Left ventricle myocardium superior (tissue), 1 donor: ENCODE data around the gene SYNE2. TPM values are rescaled to one million over a fixed set of nuclear protein-coding genes. Genes with fewer than 3 reads are reported as not detected.

Experiments
- ATAC-seq: fragments of 200-7000 bp; cut with Tn5 transposase; one replicate; pipeline ENCODE4 v1.9.1; 2020; ENCODE audit warnings: mild to moderate bottlenecking, moderate library complexity
- DNase-seq: peaks from one replicate; pipeline ENCODE4 v3.0.0-alpha.2; 2020
- intact Hi-C: fragments of 100-400 bp; cut with micrococcal nuclease; formaldehyde crosslinking; loops from one replicate; pipeline ENCODE4 v1.11.0; 2022
- total RNA-seq: library from RNA; stranded (reverse); fragmentation: NEBNext Ultra II Directional; extraction: Animal tissue kit (Norgen Biotek cat#: 25700); gene quantifications from one replicate; pipeline ENCODE4 v1.2.1, GENCODE V29; 2021
- donor health status: DM: no; HTN: yes; CAD: no; lungs with severe emphysema.

The SYNE2 gene
- total RNA-seq, 1 donor from 2014 or later: 259 TPM

- DNase-seq (no peak), ATAC-seq (no peak)
- intact Hi-C loops: no loop called here
Measured at GRCh38 chr14:64215978-64216377, 363.2 kb downstream of the SYNE2 start.

GRCh38 chr14:64217308-64217707 lies 364.5 kb downstream of the SYNE2 start:
- intact Hi-C loops: no loop called here
- ATAC-seq (peak; percentile 16), DNase-seq (no peak)

GRCh38 chr14:64217834-64218233 lies 365.0 kb downstream of the SYNE2 start:
- no peak for ATAC-seq

GRCh38 chr14:64218344-64219240 lies 365.8 kb downstream of the SYNE2 start:
- intact Hi-C loops: no loop called here
- peak; percentile 66 for DNase-seq
- peak; percentile 69 for ATAC-seq

More at GRCh38 chr14:64217834-64218233, 365.0 kb downstream of the SYNE2 start:
- intact Hi-C loops: no loop called here
- no peak for DNase-seq

DNA sequence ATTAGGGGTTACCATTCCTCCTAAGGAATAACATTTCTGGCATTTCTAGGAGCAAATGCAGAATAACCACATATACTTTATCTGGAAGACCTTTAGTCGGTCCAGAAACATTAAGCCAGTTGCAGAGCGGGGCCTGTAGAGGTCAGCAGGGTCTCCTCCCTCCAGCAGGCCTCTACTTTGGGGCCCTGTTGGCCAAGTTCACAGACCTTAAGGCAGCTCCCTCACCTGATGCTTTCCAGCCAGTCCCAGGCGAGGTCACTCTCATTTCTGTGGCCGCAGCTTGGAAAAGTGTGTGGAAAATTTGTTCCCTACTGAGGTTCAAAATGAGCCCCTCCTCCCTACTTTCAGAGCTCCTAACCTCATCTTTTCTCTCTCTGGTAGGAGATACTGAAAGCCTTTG lies 367.3 kb downstream of the SYNE2 start:
- intact Hi-C loops: no loop called here
- ATAC-seq (peak; percentile 24), DNase-seq (no peak)

- ATAC-seq (peak; percentile 84), DNase-seq (peak; percentile 87)
- intact Hi-C loops: no loop called here
Measured at GRCh38 chr14:64220466-64220865, 367.7 kb downstream of the SYNE2 start.

GRCh38 chr14:64221391-64222003 lies 368.7 kb downstream of the SYNE2 start:
- intact Hi-C loops: no loop called here
- DNase-seq: no peak
- ATAC-seq: no peak

- DNase-seq: no peak
- intact Hi-C loops: no loop called here
- peak; percentile 59 for ATAC-seq
Measured at GRCh38 chr14:64225151-64225757, 372.4 kb downstream of the SYNE2 start.

GRCh38 chr14:64227856-64228255 lies 375.1 kb downstream of the SYNE2 start:
- DNase-seq (no peak), ATAC-seq (no peak)
- intact Hi-C loops: no loop called here

DNA sequence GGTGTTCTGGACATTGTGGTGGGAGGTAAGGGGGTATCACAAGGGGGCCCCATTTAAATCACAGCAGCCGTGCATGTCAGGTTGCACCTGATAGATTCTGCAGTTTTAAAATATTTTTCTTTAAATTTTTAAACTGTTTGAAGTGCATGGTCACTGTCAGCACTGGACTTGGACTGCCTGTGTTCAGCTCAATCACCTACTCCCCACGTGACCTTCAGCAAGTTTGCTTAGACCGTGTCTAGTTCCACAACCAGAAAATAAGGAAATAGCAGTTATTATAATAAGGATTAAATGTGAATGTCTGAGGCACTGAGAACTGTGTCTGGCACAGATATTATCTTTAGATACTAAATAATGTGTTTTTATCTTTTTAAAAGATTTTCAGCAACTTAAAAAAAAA lies 376.7 kb downstream of the SYNE2 start:
- no peak for DNase-seq
- no peak for ATAC-seq
- intact Hi-C loops: no loop called here

DNA sequence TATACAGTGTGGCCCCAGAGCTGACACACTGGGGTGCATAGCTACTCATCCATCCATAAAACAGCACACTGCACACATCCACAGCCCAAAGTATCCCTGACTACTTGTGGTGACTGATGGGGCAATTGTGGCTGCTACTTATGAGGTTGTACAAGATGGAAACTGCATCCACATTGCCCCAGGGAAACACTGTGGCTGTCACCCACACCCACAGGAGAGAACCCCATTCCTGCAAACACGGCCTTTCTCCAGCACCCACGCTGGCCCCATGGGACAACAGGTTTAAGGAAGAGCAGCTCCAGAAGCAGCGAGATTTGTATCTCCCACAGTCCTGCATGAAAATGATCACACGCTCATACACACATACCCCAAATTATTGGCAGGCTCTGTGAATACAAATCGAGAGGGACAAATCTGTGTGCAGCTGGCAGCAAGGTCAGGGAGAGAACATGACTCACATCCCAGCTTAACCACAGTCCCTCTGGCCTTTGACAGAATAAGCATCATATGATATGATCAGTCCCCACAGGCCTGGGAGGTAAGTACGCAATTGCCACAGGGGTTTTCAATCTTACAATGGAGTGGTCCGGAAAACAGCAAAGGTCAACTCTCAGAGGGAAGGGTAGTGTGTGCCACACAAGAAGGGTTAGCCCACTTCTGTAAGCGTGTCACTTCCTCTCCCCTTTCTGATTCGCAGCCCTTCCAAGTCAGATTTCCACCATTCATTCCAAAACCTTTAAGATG lies 379.5 kb downstream of the SYNE2 start:
- DNase-seq: no peak
- intact Hi-C loops: no loop called here

DNA sequence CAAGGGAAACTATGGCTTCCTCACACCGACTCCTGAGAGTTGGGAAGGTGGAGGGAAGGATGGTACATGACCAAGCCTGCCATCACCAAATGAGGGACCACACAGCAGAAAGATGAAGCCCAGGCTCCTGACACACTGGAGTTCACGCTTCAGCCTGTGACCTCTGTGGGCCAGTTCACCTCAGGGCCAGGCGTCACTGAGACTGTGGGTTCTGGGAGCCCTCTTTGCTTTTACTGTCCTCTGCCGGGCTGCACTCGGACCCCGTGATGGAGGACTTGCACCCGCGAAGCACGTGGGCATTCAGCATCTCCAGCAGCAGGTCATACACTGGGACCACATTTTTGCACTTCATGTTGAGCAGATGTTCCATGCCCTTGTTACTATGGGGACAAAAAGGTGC lies 380.1 kb downstream of the SYNE2 start:
- intact Hi-C loops: no loop called here
- peak; percentile 11 for ATAC-seq

More for the DNA sequence above, 379.5 kb downstream of the SYNE2 start:
- ATAC-seq: peak; percentile 79

GRCh38 chr14:64233531-64234190 lies 380.9 kb downstream of the SYNE2 start:
- no peak for DNase-seq
- intact Hi-C loops: no loop called here
- ATAC-seq: no peak

More for the DNA sequence above, 380.1 kb downstream of the SYNE2 start:
- DNase-seq: no peak

GRCh38 chr14:64234877-64235651 lies 382.3 kb downstream of the SYNE2 start:
- DNase-seq (no peak), ATAC-seq (no peak)
- intact Hi-C loops: no loop called here

DNA sequence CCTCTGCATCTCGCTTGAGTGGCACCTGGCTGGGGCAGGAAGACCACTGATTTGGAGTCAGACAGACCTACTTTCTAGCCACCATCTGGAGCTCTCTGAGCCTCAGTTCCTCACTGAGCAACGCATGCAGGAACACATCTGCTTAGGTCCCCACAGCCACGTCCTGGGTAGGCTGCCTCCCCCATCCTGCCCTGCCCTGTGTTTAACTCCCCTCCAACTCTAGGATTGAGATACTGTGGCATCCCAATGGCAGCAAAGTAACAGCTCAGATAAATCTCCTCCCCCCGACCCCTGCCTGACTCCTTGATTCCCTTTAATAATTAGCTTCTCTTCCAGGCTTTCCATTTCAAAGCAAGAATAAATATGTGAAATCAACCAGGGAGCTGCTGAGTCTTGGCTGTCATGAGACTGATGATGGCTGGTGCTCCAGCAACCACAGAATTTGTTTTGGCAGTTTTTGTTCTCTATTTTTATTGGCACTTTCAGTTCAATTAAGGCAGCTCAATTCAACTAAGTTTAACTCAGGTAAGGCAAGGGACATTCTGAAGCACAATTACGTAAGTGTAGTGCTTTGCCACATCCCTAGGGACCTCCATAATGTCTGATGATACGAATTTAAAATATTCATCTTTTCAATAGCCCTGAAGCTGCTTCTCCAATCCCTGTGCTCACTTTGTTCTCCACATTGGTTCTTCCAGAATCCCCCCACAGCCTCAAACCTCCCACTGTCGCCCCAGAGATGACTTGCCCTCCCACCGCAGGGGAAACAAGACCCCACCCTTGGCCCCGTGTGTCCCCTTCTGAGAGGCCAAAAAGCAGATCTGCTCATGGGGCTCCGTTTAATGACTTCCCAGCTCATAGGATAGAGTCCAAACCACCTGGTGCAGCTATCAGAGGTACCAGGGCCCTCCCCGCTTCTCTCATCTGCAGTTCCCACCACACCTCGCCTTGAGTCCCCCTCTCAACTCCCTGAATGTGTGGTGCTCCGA lies 383.1 kb downstream of the SYNE2 start:
- DNase-seq: no peak
- intact Hi-C loops: no loop called here
- ATAC-seq: no peak

DNA sequence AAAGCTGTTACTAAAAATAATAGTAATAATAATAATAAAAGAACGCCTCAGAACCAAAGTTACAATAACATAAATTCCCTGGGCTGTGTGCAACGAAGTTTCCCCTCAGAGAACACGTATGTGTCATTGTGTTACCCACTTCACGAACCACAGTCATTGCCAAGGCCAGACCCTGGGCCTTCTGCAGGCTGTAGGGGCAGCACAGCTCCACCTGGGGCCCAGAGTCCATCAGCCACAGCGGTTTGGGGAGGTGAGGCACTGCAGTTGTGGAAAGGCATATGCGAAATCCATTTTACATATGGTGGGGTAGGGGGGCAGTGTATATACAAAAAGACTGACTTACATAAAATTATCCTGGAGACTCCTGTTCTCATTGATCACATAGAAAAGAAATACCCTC lies 385.2 kb downstream of the SYNE2 start:
- DNase-seq (no peak), ATAC-seq (no peak)
- intact Hi-C loops: no loop called here

- DNase-seq (no peak), ATAC-seq (no peak)
- intact Hi-C loops: no loop called here
Measured at GRCh38 chr14:64238631-64239030, 385.8 kb downstream of the SYNE2 start.
